Fibroblast of lung (primary cell): ENCODE results near the gene CPXM1.

Source experiments
- EZH2 ChIP-seq: IDR thresholded peaks from 2 replicates; pipeline ENCODE4 v1.5.1; 2012; ENCODE audit warnings: low read length, control low read depth, mild to moderate bottlenecking; ENCODE audit errors: missing control alignments
- TF ChIP-seq, protein P1 (sequence below), 2 donors: IDR thresholded peaks in 1 of 2; conservative IDR thresholded peaks in 1 of 2; 1 replicate in 1 of 2; 2 replicates in 1 of 2; pipeline ENCODE4 v1.5.1; 2011 to 2012; ENCODE audit warnings: low read length in 2 of 2, control low read depth in 1 of 2, inconsistent platforms in 1 of 2, low read depth in 1 of 2, mild to moderate bottlenecking in 1 of 2

DNA sequence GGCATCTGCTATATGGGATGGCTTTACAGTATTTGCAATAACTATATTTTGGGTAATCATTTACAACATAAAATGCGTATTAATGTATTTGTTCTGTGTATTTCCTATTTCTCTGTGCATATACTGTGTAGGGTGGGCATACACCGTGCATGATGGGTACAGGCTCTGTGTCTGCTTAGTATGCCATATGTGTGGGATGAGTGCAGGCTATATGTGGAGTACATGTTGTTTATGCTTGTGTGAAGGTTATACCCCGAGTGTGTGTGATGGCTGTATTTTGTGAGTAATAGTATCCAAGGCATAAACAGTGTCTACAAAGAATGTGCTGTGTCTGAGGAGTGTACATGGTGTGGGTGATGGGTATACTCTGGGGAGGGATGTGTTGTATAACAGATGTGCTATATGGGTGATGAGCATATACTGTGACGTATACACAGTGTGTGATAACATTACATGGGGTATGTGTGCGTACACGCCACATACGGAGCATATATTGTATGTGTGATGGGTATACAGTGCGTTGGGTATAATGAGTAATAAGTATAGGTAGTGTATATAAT is 52.7 kb downstream of the CPXM1 start:
- TF ChIP-seq, protein P1, sequence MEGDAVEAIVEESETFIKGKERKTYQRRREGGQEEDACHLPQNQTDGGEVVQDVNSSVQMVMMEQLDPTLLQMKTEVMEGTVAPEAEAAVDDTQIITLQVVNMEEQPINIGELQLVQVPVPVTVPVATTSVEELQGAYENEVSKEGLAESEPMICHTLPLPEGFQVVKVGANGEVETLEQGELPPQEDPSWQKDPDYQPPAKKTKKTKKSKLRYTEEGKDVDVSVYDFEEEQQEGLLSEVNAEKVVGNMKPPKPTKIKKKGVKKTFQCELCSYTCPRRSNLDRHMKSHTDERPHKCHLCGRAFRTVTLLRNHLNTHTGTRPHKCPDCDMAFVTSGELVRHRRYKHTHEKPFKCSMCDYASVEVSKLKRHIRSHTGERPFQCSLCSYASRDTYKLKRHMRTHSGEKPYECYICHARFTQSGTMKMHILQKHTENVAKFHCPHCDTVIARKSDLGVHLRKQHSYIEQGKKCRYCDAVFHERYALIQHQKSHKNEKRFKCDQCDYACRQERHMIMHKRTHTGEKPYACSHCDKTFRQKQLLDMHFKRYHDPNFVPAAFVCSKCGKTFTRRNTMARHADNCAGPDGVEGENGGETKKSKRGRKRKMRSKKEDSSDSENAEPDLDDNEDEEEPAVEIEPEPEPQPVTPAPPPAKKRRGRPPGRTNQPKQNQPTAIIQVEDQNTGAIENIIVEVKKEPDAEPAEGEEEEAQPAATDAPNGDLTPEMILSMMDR (conservative IDR thresholded peaks at IDR 0.05 in 1 of 2, IDR thresholded peaks at IDR 0.05 in 1 of 2; ENCODE audit: low read depth in 1 of 2, low read length in 2 of 2), result no peak
- no peak for TF ChIP-seq EZH2
